Glutamatergic neuron (in vitro differentiated cells): ENCODE measurements around the gene TSSC4. TPM values are rescaled to one million over a fixed set of nuclear protein-coding genes. Genes with fewer than 3 reads are reported as not detected.
A peak's percentile ranks its signal among the peaks of the same experiment; 100 is the strongest.

ENCODE experiments used
- DNase-seq: peaks from one replicate; pipeline ENCODE4 v3.0.0; 2022
- H3K27ac Mint-ChIP-seq: one replicate; pipeline ENCODE4 v1.8.0; 2020; ENCODE audit warnings: mild to moderate bottlenecking, mixed read lengths, inconsistent platforms; ENCODE audit not compliant: unreplicated experiment
- H3K27me3 Mint-ChIP-seq: one replicate; pipeline ENCODE4 v1.8.0; 2020; ENCODE audit warnings: mild to moderate bottlenecking, moderate library complexity, mixed read lengths, inconsistent platforms; ENCODE audit not compliant: unreplicated experiment
- H3K36me3 Mint-ChIP-seq: one replicate; pipeline ENCODE4 v1.8.0; 2020; ENCODE audit warnings: mild to moderate bottlenecking, mixed read lengths, inconsistent platforms; ENCODE audit not compliant: unreplicated experiment
- H3K4me1 Mint-ChIP-seq: one replicate; pipeline ENCODE4 v1.8.0; 2020; ENCODE audit warnings: mild to moderate bottlenecking, low read depth, mixed read lengths, inconsistent platforms; ENCODE audit not compliant: unreplicated experiment
- H3K4me3 Mint-ChIP-seq: one replicate; pipeline ENCODE4 v1.8.0; 2020; ENCODE audit warnings: mild to moderate bottlenecking, mixed read lengths, inconsistent platforms; ENCODE audit not compliant: unreplicated experiment
- H3K9me3 Mint-ChIP-seq: one replicate; pipeline ENCODE4 v1.8.0; 2020; ENCODE audit warnings: mild to moderate bottlenecking, moderate library complexity, mixed read lengths, inconsistent platforms; ENCODE audit not compliant: unreplicated experiment
- CTCF ChIP-seq: fragments of 200-600 bp; sonication (generic); IDR thresholded peaks from one replicate; pipeline ENCODE4 v1.5.0; 2021; ENCODE audit not compliant: partially characterized antibody, unreplicated experiment
- total RNA-seq: library from RNA; stranded (reverse); fragmentation: NEBNext Ultra II Directional; extraction: Animal tissue kit (Norgen Biotek cat#: 25700); gene quantifications from one replicate; pipeline ENCODE4 v1.2.1, GENCODE V29; 2021; ENCODE audit not compliant: unreplicated experiment

Gene TSSC4
- total RNA-seq, 1 donor from 2014 or later = 49.7 TPM

DNA sequence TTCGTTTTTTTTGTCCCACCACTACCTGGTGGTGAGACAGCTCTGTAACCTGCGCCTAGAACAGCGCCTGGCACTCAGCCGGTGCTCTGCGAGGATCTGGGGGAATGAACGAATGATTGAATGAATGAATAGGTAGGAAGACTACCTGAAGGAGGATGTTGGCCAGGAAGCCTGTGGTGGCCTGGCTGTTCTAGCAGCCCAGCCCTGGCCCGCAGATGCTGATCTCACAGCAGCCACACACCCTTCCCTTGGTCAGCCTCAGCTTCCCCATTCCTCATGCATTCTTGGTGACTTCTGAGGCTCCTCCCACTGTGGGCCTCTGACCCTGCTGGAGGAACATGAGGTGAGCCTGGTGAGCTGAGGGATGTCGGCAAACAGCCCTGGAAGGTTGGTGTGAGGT, 40.1 kb downstream of the TSSC4 start:
- peak; percentile 8 for DNase-seq
- TF ChIP-seq CTCF = no peak
- Mint-ChIP-seq H3K4me3 (no peak overlapping the region), H3K27me3 (peaks cover 31% of the 10 kb centered on the region), H3K4me1 (no peaks in the 10 kb centered on the region), H3K9me3 (peaks cover 5% of the 10 kb centered on the region), H3K27ac (no peak overlapping the region), H3K36me3 (peaks cover 7% of the 10 kb centered on the region)

- Mint-ChIP-seq H3K27me3 (peaks cover 30% of the 10 kb centered on the region), H3K36me3 (peaks cover 7% of the 10 kb centered on the region), H3K27ac (no peak overlapping the region), H3K9me3 (peaks cover 5% of the 10 kb centered on the region), H3K4me1 (no peaks in the 10 kb centered on the region), H3K4me3 (no peak overlapping the region)
- DNase-seq = peak; percentile 5
- no peak for TF ChIP-seq CTCF
Measured at GRCh38 chr11:2441171-2441570, 40.6 kb downstream of the TSSC4 start.

DNA sequence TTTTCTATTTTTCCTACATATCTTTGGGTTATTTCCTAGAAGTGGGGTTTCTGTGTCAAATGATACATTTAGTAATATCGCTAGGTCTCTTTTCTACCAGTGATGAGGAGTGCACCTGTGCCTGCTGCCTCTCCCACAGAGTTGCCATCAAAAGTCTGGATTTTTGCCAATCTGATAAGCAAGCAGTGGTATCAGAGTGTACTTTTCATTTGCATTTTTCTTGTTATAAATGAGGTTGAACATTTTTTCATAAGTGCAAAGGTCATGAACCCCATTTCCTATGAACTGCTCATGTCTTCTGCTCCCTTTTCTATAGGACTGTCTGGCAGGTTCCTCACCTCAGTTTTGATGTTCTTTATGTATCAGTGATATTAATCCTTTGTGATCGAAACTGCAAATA, 42.0 kb downstream of the TSSC4 start:
- H3K36me3 Mint-ChIP-seq = peaks cover 7% of the 10 kb centered on the region

GRCh38 chr11:2443406-2443805, 42.9 kb downstream of the TSSC4 start:
- DNase-seq = peak; percentile 7
- peaks cover 7% of the 10 kb centered on the region for H3K36me3 Mint-ChIP-seq
- TF ChIP-seq CTCF = no peak
- H3K27ac Mint-ChIP-seq = no peak overlapping the region
- H3K4me3 Mint-ChIP-seq = no peak overlapping the region
- peaks cover 33% of the 10 kb centered on the region for H3K27me3 Mint-ChIP-seq
- H3K4me1 Mint-ChIP-seq = no peaks in the 10 kb centered on the region
- H3K9me3 Mint-ChIP-seq = peaks cover 5% of the 10 kb centered on the region

More for the DNA sequence above, 42.0 kb downstream of the TSSC4 start:
- no peak for TF ChIP-seq CTCF
- H3K27ac Mint-ChIP-seq = no peak overlapping the region
- no peak overlapping the region for H3K4me3 Mint-ChIP-seq
- H3K4me1 Mint-ChIP-seq = no peaks in the 10 kb centered on the region
- peaks cover 5% of the 10 kb centered on the region for H3K9me3 Mint-ChIP-seq
- no peak for DNase-seq
- peaks cover 35% of the 10 kb centered on the region for H3K27me3 Mint-ChIP-seq

- peak; percentile 8 for DNase-seq
- peaks cover 7% of the 10 kb centered on the region for H3K36me3 Mint-ChIP-seq
- H3K9me3 Mint-ChIP-seq = peaks cover 5% of the 10 kb centered on the region
- no peak within 1 kb of the TSS for H3K27ac Mint-ChIP-seq
- H3K4me1 Mint-ChIP-seq = no peaks in the 10 kb centered on the region
- peaks cover 30% of the 10 kb centered on the region for H3K27me3 Mint-ChIP-seq
- TF ChIP-seq CTCF = no peak
- peak within 1 kb of the TSS; percentile 42 for H3K4me3 Mint-ChIP-seq
Measured at GRCh38 chr11:2443881-2444820, 43.6 kb downstream of the TSSC4 start, which contains the start of gene TRPM5. Gene TRPM5 (minus strand): TSS chr11:2444514. CDS start chr11:2423036, 21,478 bp downstream.
